ENCODE measurements around the gene INTS4.
"Not testable (repeated sequence)": the region's sequence is repeated elsewhere in the genome, so short reads cannot be mapped to it uniquely, and the experiment has no call there.

Gene INTS4

GRCh38 chr11:77868744-77869143 lies 125.7 kb downstream of the INTS4 start:
- H3K4me3 ChIP-seq (ENCODE audit: low read depth, low read length) = no peak overlapping the region
- TF ChIP-seq CTCF (IDR thresholded peaks at IDR 0.05; ENCODE audit: low read depth, low read length) = no peak

DNA sequence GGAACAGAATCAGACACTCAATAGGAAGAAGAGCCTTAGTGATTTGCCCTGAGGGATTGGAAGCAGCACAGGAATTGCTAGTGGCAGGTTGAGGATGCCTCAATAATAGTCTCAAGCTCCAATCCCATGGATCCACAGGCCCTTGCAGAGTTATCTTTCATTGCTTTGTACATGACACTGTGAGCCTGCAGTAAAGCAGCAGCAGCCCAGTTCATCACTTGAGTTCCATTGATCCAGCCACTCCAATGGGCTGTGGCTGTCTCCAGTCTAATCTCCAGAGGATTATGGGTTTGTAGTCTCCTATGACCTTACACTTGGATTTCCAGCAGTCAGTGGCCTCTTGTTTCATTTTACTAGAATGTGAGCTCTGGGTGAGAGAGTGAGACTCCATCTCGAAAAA lies 128.1 kb downstream of the INTS4 start:
- H3K4me3 ChIP-seq (ENCODE audit: low read depth, low read length) = no peak overlapping the region
- TF ChIP-seq CTCF (IDR thresholded peaks at IDR 0.05; ENCODE audit: low read depth, low read length) = no peak

- no peak overlapping the region for H3K4me3 ChIP-seq (ENCODE audit: low read depth, low read length)
- TF ChIP-seq CTCF (IDR thresholded peaks at IDR 0.05; ENCODE audit: low read depth, low read length) = no peak
These were observed 128.7 kb downstream of the INTS4 start for GRCh38 chr11:77865805-77866204.

DNA sequence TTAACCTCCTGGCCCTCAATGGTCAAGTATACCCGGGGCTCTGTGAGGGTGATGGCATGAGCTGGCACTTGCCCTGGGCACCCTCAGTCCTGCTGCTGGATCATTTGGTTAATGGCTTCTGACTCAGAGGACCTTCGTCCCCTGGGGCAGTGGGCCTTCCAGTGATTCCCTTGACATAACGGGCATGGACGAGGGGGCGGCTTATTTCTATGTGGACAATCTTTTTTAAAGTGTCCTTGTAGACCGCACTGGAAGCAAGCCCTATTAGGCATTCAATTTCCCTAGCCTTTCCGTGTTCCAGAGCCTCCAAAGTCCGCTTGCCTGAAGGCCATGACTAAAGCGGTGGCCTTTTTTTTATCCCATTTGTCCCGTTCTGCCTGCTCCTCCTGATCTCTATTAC lies 133.0 kb downstream of the INTS4 start:
- H3K4me3 ChIP-seq (ENCODE audit: low read depth, low read length) = not testable (repeated sequence)

- H3K4me3 ChIP-seq (ENCODE audit: low read depth, low read length) = not testable (repeated sequence)
These were observed 136.5 kb downstream of the INTS4 start for GRCh38 chr11:77857906-77858457.

DNA sequence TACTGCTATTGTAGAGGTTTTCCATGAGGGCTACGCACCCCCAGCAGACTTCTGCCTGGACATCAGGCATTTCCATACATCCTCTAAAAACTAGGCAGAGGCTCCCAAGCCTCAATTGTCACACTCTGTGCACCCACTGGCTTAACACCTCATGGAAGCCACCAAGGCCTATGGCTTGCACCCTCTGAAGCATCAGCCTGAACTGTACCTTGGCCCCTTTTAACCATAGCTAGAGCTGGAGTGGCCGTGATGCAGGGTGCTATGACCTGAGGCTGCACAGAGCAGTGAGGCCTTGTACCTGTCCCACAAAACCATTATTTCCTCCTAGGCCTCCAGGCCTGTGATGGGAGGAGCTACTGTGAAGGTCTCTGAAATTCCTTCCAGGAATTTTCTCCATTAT lies 139.6 kb downstream of the INTS4 start:
- H3K4me3 ChIP-seq (ENCODE audit: low read depth, low read length) = no peak overlapping the region
- TF ChIP-seq CTCF (IDR thresholded peaks at IDR 0.05; ENCODE audit: low read depth, low read length) = no peak

DNA sequence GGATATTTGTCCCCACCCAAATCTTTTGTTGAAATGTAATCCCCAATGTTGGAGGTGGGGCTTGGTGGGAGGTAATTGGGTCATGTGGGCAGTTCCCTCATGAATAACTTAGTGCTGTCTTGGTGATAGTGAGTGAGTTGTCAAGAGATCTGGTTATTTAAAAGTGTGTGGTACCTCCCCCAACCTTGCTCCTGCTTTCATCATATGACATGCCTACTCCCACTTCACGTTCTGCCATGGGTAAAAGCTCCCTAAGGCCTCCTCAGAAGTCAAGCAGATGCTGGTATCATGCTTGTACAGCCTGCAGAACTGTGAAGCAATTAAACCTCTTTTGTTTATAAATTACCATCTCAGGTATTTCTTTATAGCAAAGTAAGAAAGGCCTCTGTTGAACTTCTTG lies 143.0 kb downstream of the INTS4 start:
- no peak overlapping the region for H3K4me3 ChIP-seq (ENCODE audit: low read depth, low read length)

DNA sequence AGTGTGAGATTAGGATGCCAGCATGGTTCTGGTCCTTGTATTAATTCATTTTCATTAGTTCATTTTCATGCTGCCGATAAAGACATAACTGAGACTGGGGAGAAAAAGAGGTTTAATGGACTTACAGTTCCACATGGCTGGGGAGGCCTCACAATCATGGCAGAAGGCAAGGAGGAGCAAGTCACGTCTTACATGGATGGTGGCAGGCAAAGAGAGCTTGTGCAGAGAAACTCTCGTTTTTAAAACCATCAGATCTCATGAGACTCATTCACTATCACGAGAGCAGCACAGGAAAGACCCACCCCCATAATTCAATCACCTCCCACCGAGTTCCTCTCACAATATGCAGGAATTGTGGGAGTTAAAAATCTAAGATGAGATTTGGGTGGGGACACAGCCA lies 150.8 kb downstream of the INTS4 start:
- not testable (repeated sequence) for H3K4me3 ChIP-seq (ENCODE audit: low read depth, low read length)

More for the DNA sequence above, 143.0 kb downstream of the INTS4 start:
- TF ChIP-seq CTCF (IDR thresholded peaks at IDR 0.05; ENCODE audit: low read depth, low read length) = no peak

DNA sequence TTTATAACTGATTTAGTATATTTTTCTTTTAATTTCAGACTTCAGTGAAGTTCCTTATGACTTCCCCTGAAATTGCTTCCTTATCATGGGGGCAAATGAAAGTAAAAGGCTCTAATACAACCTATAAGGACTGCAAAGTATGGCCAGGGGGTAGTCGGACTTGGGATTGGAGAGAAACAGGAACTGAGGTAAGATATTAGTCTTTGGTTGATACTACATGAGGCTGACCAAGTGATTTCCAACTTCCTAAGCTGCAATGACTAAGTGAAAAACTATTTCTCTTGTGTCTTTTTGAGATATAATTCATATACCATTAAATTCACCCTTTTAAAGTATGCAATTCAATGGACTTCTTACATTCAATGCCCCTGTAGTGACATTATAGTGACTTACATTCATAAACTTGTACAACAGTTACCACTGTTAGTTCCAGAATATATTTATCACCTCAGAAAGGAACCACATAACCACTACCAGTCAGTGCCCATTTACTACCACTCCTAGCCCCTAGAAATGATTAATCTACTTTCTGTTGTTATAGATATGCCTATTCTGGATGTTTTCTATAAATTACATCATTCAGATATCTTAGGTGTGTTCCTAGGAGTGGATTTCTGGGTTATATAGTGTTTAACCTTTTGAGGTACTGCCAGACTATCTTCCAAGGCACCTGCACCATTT lies 151.9 kb downstream of the INTS4 start:
- H3K4me3 ChIP-seq (ENCODE audit: low read depth, low read length) = no peak overlapping the region
- no peak for TF ChIP-seq CTCF (IDR thresholded peaks at IDR 0.05; ENCODE audit: low read depth, low read length)

Data from WI38 (cell line).